SHP77 (cell line): ENCODE results near the gene ZNF485.
"Not testable (repeated sequence)": the region's sequence is repeated elsewhere in the genome, so short reads cannot be mapped to it uniquely, and the experiment has no call there.

Experiments used
- DNase-seq, 2 experiments: peaks; one replicate each; lab custom pipeline; 2025; lab: John Stamatoyannopoulos, UW

Gene ZNF485

GRCh38 chr10:43605850-43606322 is 352 bp upstream of the ZNF485 start:
- no peak for DNase-seq

GRCh38 chr10:43607199-43607573 is 948 bp downstream of the ZNF485 start:
- no peak for DNase-seq

GRCh38 chr10:43610636-43611035 is 4.4 kb downstream of the ZNF485 start:
- DNase-seq, result no peak

- no peak for DNase-seq
Observed at GRCh38 chr10:43616697-43617370, 10.6 kb downstream of the ZNF485 start.

GRCh38 chr10:43619368-43619767 is 13.1 kb downstream of the ZNF485 start:
- DNase-seq, result no peak

- peak in 1 of 2 experiments; percentile 16 for DNase-seq
Observed at GRCh38 chr10:43622038-43622437, 15.8 kb downstream of the ZNF485 start.

GRCh38 chr10:43623351-43623750 is 17.1 kb downstream of the ZNF485 start:
- no peak for DNase-seq

- DNase-seq, result no peak
Observed at GRCh38 chr10:43627942-43628341, 21.7 kb downstream of the ZNF485 start.

GRCh38 chr10:43628956-43629355 is 22.7 kb downstream of the ZNF485 start:
- DNase-seq, result no peak

GRCh38 chr10:43635816-43636215 is 29.6 kb downstream of the ZNF485 start:
- DNase-seq, result not testable (repeated sequence)

- DNase-seq, result no peak
Observed at GRCh38 chr10:43640603-43641002, 34.4 kb downstream of the ZNF485 start.

- DNase-seq, result no peak
Observed at GRCh38 chr10:43644252-43644651, 38.0 kb downstream of the ZNF485 start.

GRCh38 chr10:43645866-43646265 is 39.6 kb downstream of the ZNF485 start:
- no peak for DNase-seq

- no peak for DNase-seq
Observed at GRCh38 chr10:43647576-43647975, 41.3 kb downstream of the ZNF485 start.

GRCh38 chr10:43648095-43648397 is 41.8 kb downstream of the ZNF485 start:
- DNase-seq, result no peak

GRCh38 chr10:43648398-43649184 is 42.4 kb downstream of the ZNF485 start, which contains the start of gene ZNF32:
Gene ZNF32, minus strand, starts transcription at chr10:43648881. Its CDS starts 2,748 bp downstream, at chr10:43646133.
- peak; percentile 69 to 75 for DNase-seq

GRCh38 chr10:43649185-43649523 is 42.9 kb downstream of the ZNF485 start:
- DNase-seq, result no peak

GRCh38 chr10:43653746-43654145 is 47.5 kb downstream of the ZNF485 start:
- no peak for DNase-seq

GRCh38 chr10:43655311-43655710 is 49.1 kb downstream of the ZNF485 start:
- DNase-seq, result no peak

GRCh38 chr10:43658227-43658626 is 52.0 kb downstream of the ZNF485 start:
- no peak for DNase-seq

- DNase-seq, result no peak
Observed at GRCh38 chr10:43665054-43665453, 58.8 kb downstream of the ZNF485 start.

- no peak for DNase-seq
Observed at GRCh38 chr10:43666552-43666951, 60.3 kb downstream of the ZNF485 start.

GRCh38 chr10:43667317-43667731 is 61.1 kb downstream of the ZNF485 start:
- DNase-seq, result no peak
